H9 (cell line): ENCODE results near the gene ACTL8. TPM values are rescaled to one million over a fixed set of nuclear protein-coding genes. Genes with fewer than 3 reads are reported as not detected.

Experiments used
- DNase-seq: peaks from one replicate; pipeline ENCODE4 v3.0.0-alpha.2; 2017
- H2AFZ ChIP-seq: one replicate; pipeline ENCODE4 v1.6.1; 2013; ENCODE audit warnings: mild to moderate bottlenecking, low read length, control low read depth, moderate library complexity
- H2AK5ac ChIP-seq: 2 replicates; pipeline ENCODE4 v1.6.1; 2013; ENCODE audit warnings: low read length, control low read depth, mixed read lengths; ENCODE audit not compliant: insufficient read length
- H2BK120ac ChIP-seq: one replicate; pipeline ENCODE4 v1.6.1; 2013; ENCODE audit warnings: low read depth, mild to moderate bottlenecking, low read length, control low read depth, inconsistent platforms; ENCODE audit not compliant: poor library complexity, severe bottlenecking
- H2BK12ac ChIP-seq: 2 replicates; pipeline ENCODE4 v1.6.1; 2013; ENCODE audit warnings: low read length, control low read depth, mixed read lengths, low read depth; ENCODE audit not compliant: insufficient read length
- H2BK15ac ChIP-seq: 2 replicates; pipeline ENCODE4 v1.6.1; 2013; ENCODE audit warnings: low read depth, low read length, control low read depth
- H2BK20ac ChIP-seq: one replicate; pipeline ENCODE4 v1.6.1; 2013; ENCODE audit warnings: low read depth, mild to moderate bottlenecking, low read length, control low read depth, inconsistent platforms; ENCODE audit not compliant: poor library complexity, severe bottlenecking
- H2BK5ac ChIP-seq: 2 replicates; pipeline ENCODE4 v1.6.1; 2013; ENCODE audit warnings: low read length, control low read depth, mixed read lengths; ENCODE audit not compliant: insufficient read length
- H3K14ac ChIP-seq: 2 replicates; pipeline ENCODE4 v1.6.1; 2013; ENCODE audit warnings: low read length, control low read depth; ENCODE audit not compliant: insufficient read depth
- H3K18ac ChIP-seq: 2 replicates; pipeline ENCODE4 v1.6.1; 2013; ENCODE audit warnings: low read depth, mild to moderate bottlenecking, mixed read lengths, low read length, control low read depth; ENCODE audit not compliant: insufficient read length
- H3K23ac ChIP-seq: 2 replicates; pipeline ENCODE4 v1.6.1; 2013; ENCODE audit warnings: low read length, control low read depth, mixed read lengths, low read depth; ENCODE audit not compliant: insufficient read length
- H3K23me2 ChIP-seq: 2 replicates; pipeline ENCODE4 v1.6.1; 2013; ENCODE audit warnings: low read depth, mild to moderate bottlenecking, mixed read lengths, low read length, control low read depth; ENCODE audit not compliant: insufficient read length, poor library complexity, severe bottlenecking
- H3K27ac ChIP-seq: 2 replicates; pipeline ENCODE4 v1.5.1; 2013; ENCODE audit warnings: low read length, control low read depth, mixed read lengths, low read depth; ENCODE audit not compliant: insufficient read length
- H3K27me3 ChIP-seq: 2 replicates; pipeline ENCODE4 v1.6.1; 2013; ENCODE audit warnings: low read length, control low read depth, inconsistent platforms; ENCODE audit not compliant: insufficient read depth
- H3K4ac ChIP-seq: 2 replicates; pipeline ENCODE4 v1.6.1; 2013; ENCODE audit warnings: low read depth, mild to moderate bottlenecking, control low read depth, inconsistent platforms, low read length, moderate library complexity
- H3K4me1 ChIP-seq: 2 replicates; pipeline ENCODE4 v1.6.1; 2013; ENCODE audit warnings: low read length, control low read depth, inconsistent platforms; ENCODE audit not compliant: insufficient read depth
- H3K4me2 ChIP-seq: 2 replicates; pipeline ENCODE4 v1.6.1; 2013; ENCODE audit warnings: low read length, control low read depth, mixed read lengths; ENCODE audit not compliant: insufficient read length, insufficient read depth
- H3K56ac ChIP-seq: 2 replicates; pipeline ENCODE4 v1.6.1; 2013; ENCODE audit warnings: low read depth, mild to moderate bottlenecking, mixed read lengths, low read length, control low read depth; ENCODE audit not compliant: insufficient read length
- H3K79me1 ChIP-seq: 2 replicates; pipeline ENCODE4 v1.6.1; 2013; ENCODE audit warnings: low read depth, mild to moderate bottlenecking, moderate library complexity, low read length, control low read depth, inconsistent platforms; ENCODE audit not compliant: insufficient read depth, poor library complexity, severe bottlenecking
- H3K79me2 ChIP-seq: 2 replicates; pipeline ENCODE4 v1.6.1; 2013; ENCODE audit warnings: low read length, control low read depth, inconsistent platforms; ENCODE audit not compliant: insufficient read depth
- H3K9ac ChIP-seq: 2 replicates; pipeline ENCODE4 v1.6.1; 2013; ENCODE audit warnings: low read length, control low read depth, mixed read lengths; ENCODE audit not compliant: insufficient read length; ENCODE audit errors: extremely low read depth
- H3K9me3 ChIP-seq: one replicate; pipeline ENCODE4 v1.6.1; 2013; ENCODE audit warnings: low read depth, low read length, inconsistent platforms; ENCODE audit not compliant: control insufficient read depth
- H3T11ph ChIP-seq: one replicate; pipeline ENCODE4 v1.6.1; 2013; ENCODE audit warnings: mild to moderate bottlenecking, low read length, control low read depth, inconsistent platforms
- H4K20me1 ChIP-seq: one replicate; pipeline ENCODE4 v1.6.1; 2013; ENCODE audit not compliant: control insufficient read depth, insufficient read length, insufficient read depth
- H4K5ac ChIP-seq: 2 replicates; pipeline ENCODE4 v1.6.1; 2013; ENCODE audit warnings: low read depth, mild to moderate bottlenecking, mixed read lengths, low read length, control low read depth; ENCODE audit not compliant: insufficient read length
- H4K8ac ChIP-seq: replicated peaks from 2 replicates; pipeline ENCODE4 v1.6.1; 2013; ENCODE audit warnings: low read length, control low read depth, mixed read lengths, low read depth; ENCODE audit not compliant: insufficient read length
- H4K91ac ChIP-seq: 2 replicates; pipeline ENCODE4 v1.6.1; 2013; ENCODE audit warnings: low read depth, mild to moderate bottlenecking, moderate library complexity, mixed read lengths, low read length, control low read depth; ENCODE audit not compliant: insufficient read length
- H3K27ac Mint-ChIP-seq, 3 experiments: 2 replicates in 2 of 3; 3 replicates in 1 of 3; pipeline ENCODE4 v1.8.0; 2020 to 2021; ENCODE audit warnings: mixed read lengths in 3 of 3, mild to moderate bottlenecking in 1 of 3, moderate library complexity in 1 of 3
- H3K27me3 Mint-ChIP-seq: 2 replicates; pipeline ENCODE4 v1.8.0; 2021; ENCODE audit warnings: low read depth, mild to moderate bottlenecking, moderate library complexity, mixed read lengths
- H3K36me3 Mint-ChIP-seq, 3 experiments: 2 replicates in 2 of 3; 3 replicates in 1 of 3; pipeline ENCODE4 v1.8.0; 2020 to 2021; ENCODE audit warnings: low read depth in 3 of 3, mixed read lengths in 3 of 3; ENCODE audit not compliant: insufficient read depth in 1 of 3
- H3K4me1 Mint-ChIP-seq, 2 experiments: 2 replicates each; pipeline ENCODE4 v1.8.0; 2020; ENCODE audit warnings: mixed read lengths in 2 of 2
- H3K4me3 Mint-ChIP-seq, 2 experiments: 2 replicates in 1 of 2; 3 replicates in 1 of 2; pipeline ENCODE4 v1.8.0; 2020 to 2021; ENCODE audit warnings: mild to moderate bottlenecking in 2 of 2, mixed read lengths in 2 of 2, moderate library complexity in 1 of 2
- H3K9me3 Mint-ChIP-seq, 2 experiments: 2 replicates in 1 of 2; 3 replicates in 1 of 2; pipeline ENCODE4 v1.8.0; 2020; ENCODE audit warnings: mild to moderate bottlenecking in 2 of 2, mixed read lengths in 2 of 2, moderate library complexity in 1 of 2
- WGBS: extraction: QIAGEN DNeasy Blood & Tissue Kit; methylation state at CpG from one replicate; pipeline ENCODE4 v1.1.7; 2013; ENCODE audit warnings: missing lambda C conversion rate, low lambda C conversion rate, mixed read lengths; ENCODE audit not compliant: insufficient read length; ENCODE audit errors: extremely low coverage; 5-methylcytosine and 5-hydroxymethylcytosine counted together
- total RNA-seq: library from RNA; stranded (reverse); gene quantifications from 2 replicates; pipeline ENCODE4 v1.2.1, GENCODE V29; 2021
- TF ChIP-seq, protein P1 (sequence below): fragments of 200-600 bp; sonication (generic); conservative IDR thresholded peaks from 3 replicates; pipeline ENCODE4 v1.8.0; 2021; ENCODE audit warnings: antibody characterized with exemption, mild to moderate bottlenecking

ACTL8 gene
- total RNA-seq, 1 experiment from 2014 or later: not detected

DNA sequence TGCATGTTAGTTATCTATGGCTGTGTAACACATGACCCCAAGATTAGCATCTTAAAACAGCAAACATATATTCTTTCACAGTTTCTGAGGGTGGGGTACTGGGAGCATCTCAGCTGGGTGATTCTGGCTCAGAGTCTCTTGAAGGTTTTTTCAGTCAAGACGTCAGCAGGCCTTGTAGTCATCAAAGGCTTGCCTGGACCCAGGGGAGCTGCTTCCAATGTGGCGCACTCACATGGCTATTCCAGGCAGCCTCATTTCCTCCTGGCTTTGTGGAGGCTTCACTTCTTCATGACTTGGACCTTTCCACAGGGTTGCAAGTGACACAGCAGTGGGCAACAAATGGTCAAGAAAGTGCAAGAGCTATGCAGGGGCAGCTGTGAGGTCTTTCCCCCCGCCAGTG lies 114.7 kb downstream of the ACTL8 start:
- Histone ChIP-seq H3K18ac (no peak overlapping the region), H4K20me1 (no peaks in the 10 kb centered on the region), H3K27me3 (no peaks in the 10 kb centered on the region), H3K27ac (no peak overlapping the region), H3K9me3 (no peaks in the 10 kb centered on the region), H2BK12ac (no peak overlapping the region), H2AK5ac (no peak overlapping the region), H3K79me2 (no peaks in the 10 kb centered on the region), H4K91ac (no peak overlapping the region), H3K79me1 (no peaks in the 10 kb centered on the region), H4K5ac (no peak overlapping the region), H2BK15ac (no peak overlapping the region), H3K56ac (no peak overlapping the region), H3K9ac (no peak overlapping the region), H2AFZ (no peak overlapping the region), H2BK5ac (no peak overlapping the region), H3K14ac (no peak overlapping the region), H4K8ac (no peak overlapping the region), H2BK120ac (no peak overlapping the region), H3T11ph (no peak overlapping the region), H3K4ac (no peak overlapping the region), H3K4me2 (no peak overlapping the region), H3K23me2 (no peaks in the 10 kb centered on the region), H3K23ac (no peak overlapping the region), H2BK20ac (no peak overlapping the region), H3K4me1 (no peaks in the 10 kb centered on the region; the same call in 1 of the 2 replicates)
- Mint-ChIP-seq H3K9me3 (peaks cover 6 to 8% of the 10 kb centered on the region in 2 experiments; a peak in 4 of 5 replicates), H3K4me3 (no peak overlapping the region), H3K36me3 (peaks cover 0 to 13% (median 2%) of the 10 kb centered on the region in 3 experiments; a peak in 5 of 7 replicates), H3K27ac (no peak overlapping the region), H3K27me3 (peaks cover 10% of the 10 kb centered on the region), H3K4me1 (peaks cover 15 to 24% of the 10 kb centered on the region in 2 experiments)
- no CpG with 5 or more reads among the region's 3 CpGs for WGBS
- TF ChIP-seq, protein P1, sequence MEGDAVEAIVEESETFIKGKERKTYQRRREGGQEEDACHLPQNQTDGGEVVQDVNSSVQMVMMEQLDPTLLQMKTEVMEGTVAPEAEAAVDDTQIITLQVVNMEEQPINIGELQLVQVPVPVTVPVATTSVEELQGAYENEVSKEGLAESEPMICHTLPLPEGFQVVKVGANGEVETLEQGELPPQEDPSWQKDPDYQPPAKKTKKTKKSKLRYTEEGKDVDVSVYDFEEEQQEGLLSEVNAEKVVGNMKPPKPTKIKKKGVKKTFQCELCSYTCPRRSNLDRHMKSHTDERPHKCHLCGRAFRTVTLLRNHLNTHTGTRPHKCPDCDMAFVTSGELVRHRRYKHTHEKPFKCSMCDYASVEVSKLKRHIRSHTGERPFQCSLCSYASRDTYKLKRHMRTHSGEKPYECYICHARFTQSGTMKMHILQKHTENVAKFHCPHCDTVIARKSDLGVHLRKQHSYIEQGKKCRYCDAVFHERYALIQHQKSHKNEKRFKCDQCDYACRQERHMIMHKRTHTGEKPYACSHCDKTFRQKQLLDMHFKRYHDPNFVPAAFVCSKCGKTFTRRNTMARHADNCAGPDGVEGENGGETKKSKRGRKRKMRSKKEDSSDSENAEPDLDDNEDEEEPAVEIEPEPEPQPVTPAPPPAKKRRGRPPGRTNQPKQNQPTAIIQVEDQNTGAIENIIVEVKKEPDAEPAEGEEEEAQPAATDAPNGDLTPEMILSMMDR: no peak
- DNase-seq: no peak
